Mesendoderm (in vitro differentiated cells): ENCODE measurements around the gene CACNA1C.

ENCODE experiments used
- DNase-seq: peaks from one replicate; pipeline ENCODE4 v3.0.0; 2013
- H2AK5ac ChIP-seq: 2 replicates; pipeline ENCODE4 v1.6.1; 2013; ENCODE audit warnings: low read length, inconsistent platforms
- H2BK120ac ChIP-seq: 2 replicates; pipeline ENCODE4 v1.6.1; 2013; ENCODE audit warnings: low read depth, mild to moderate bottlenecking, low read length, moderate library complexity, mixed read lengths
- H2BK15ac ChIP-seq: replicated peaks from 2 replicates; pipeline ENCODE4 v1.6.1; 2013; ENCODE audit warnings: low read depth, mild to moderate bottlenecking, moderate library complexity
- H2BK5ac ChIP-seq: 2 replicates; pipeline ENCODE4 v1.6.1; 2013; ENCODE audit warnings: low read length, inconsistent platforms
- H3K18ac ChIP-seq: 2 replicates; pipeline ENCODE4 v1.6.1; 2013; ENCODE audit warnings: mild to moderate bottlenecking, low read length, mixed read lengths
- H3K23ac ChIP-seq: one replicate; pipeline ENCODE4 v1.6.1; 2013; ENCODE audit warnings: low read length
- H3K27ac ChIP-seq: 2 replicates; pipeline ENCODE4 v1.5.1; 2013; ENCODE audit warnings: low read depth, mild to moderate bottlenecking, inconsistent platforms, low read length, moderate library complexity
- H3K27me3 ChIP-seq: 2 replicates; pipeline ENCODE4 v1.6.1; 2013; ENCODE audit warnings: low read length, control low read depth, mild to moderate bottlenecking, inconsistent platforms; ENCODE audit not compliant: insufficient read depth, poor library complexity
- H3K36me3 ChIP-seq: 2 replicates; pipeline ENCODE4 v1.6.1; 2013; ENCODE audit warnings: low read length, inconsistent platforms; ENCODE audit not compliant: control insufficient read depth, insufficient read depth
- H3K4ac ChIP-seq: one replicate; pipeline ENCODE4 v1.6.1; 2013; ENCODE audit warnings: low read depth, mild to moderate bottlenecking, low read length, moderate library complexity
- H3K4me1 ChIP-seq: 2 replicates; pipeline ENCODE4 v1.6.1; 2013; ENCODE audit warnings: low read depth, low read length, inconsistent platforms; ENCODE audit not compliant: control insufficient read depth
- H3K4me2 ChIP-seq: 2 replicates; pipeline ENCODE4 v1.6.1; 2013; ENCODE audit warnings: low read length
- H3K4me3 ChIP-seq: 2 replicates; pipeline ENCODE4 v1.5.1; 2013; ENCODE audit warnings: mild to moderate bottlenecking, low read length
- H3K56ac ChIP-seq: one replicate; pipeline ENCODE4 v1.6.1; 2013; ENCODE audit warnings: low read length
- H3K79me1 ChIP-seq: 2 replicates; pipeline ENCODE4 v1.6.1; 2013; ENCODE audit warnings: low read length, inconsistent platforms
- H3K79me2 ChIP-seq: 2 replicates; pipeline ENCODE4 v1.6.1; 2013; ENCODE audit warnings: mild to moderate bottlenecking, low read length; ENCODE audit not compliant: control insufficient read depth, insufficient read depth
- H3K9ac ChIP-seq: 2 replicates; pipeline ENCODE4 v1.6.1; 2013; ENCODE audit warnings: low read length, inconsistent platforms
- H4K5ac ChIP-seq: one replicate; pipeline ENCODE4 v1.6.1; 2013; ENCODE audit warnings: low read length
- H4K8ac ChIP-seq: one replicate; pipeline ENCODE4 v1.6.1; 2013; ENCODE audit warnings: low read depth, mild to moderate bottlenecking, control low read depth, low read length, moderate library complexity
- WGBS: extraction: QIAGEN DNeasy Blood & Tissue Kit; methylation state at CpG from one replicate; pipeline ENCODE4 v1.1.7; 2013; ENCODE audit warnings: low lambda C conversion rate, missing lambda C conversion rate; ENCODE audit not compliant: insufficient coverage; ENCODE audit errors: extremely low coverage; 5-methylcytosine and 5-hydroxymethylcytosine counted together

The CACNA1C gene

GRCh38 chr12:2291182-2291832, 238.5 kb downstream of the CACNA1C start:
- 100% methylated on average over 2 of the region's 15 CpGs for WGBS
- no peak overlapping the region for H4K5ac ChIP-seq
- no peak overlapping the region for H3K4me3 ChIP-seq
- H2BK5ac ChIP-seq = no peak overlapping the region
- H3K56ac ChIP-seq = no peak overlapping the region
- H3K79me1 ChIP-seq = no peaks in the 10 kb centered on the region
- H3K18ac ChIP-seq = no peak overlapping the region
- no peak overlapping the region for H2BK120ac ChIP-seq
- no peak overlapping the region for H3K4me2 ChIP-seq
- H3K9ac ChIP-seq = no peak overlapping the region
- no peak overlapping the region for H3K4ac ChIP-seq
- peaks cover 11% of the 10 kb centered on the region for H3K4me1 ChIP-seq
- H3K27me3 ChIP-seq = no peaks in the 10 kb centered on the region
- H2BK15ac ChIP-seq = no peak overlapping the region
- peak; percentile 79 for DNase-seq
- no peaks in the 10 kb centered on the region for H3K79me2 ChIP-seq
- H4K8ac ChIP-seq = no peak overlapping the region
- H3K36me3 ChIP-seq = no peaks in the 10 kb centered on the region
- no peak overlapping the region for H3K23ac ChIP-seq
- H3K27ac ChIP-seq = no peak overlapping the region
- no peak overlapping the region for H2AK5ac ChIP-seq

- Histone ChIP-seq H2BK5ac (no peak overlapping the region), H3K4me3 (no peak overlapping the region), H2AK5ac (no peak overlapping the region), H3K23ac (no peak overlapping the region), H2BK15ac (no peak overlapping the region), H3K56ac (no peak overlapping the region), H3K9ac (no peak overlapping the region), H3K4me2 (no peak overlapping the region), H2BK120ac (no peak overlapping the region), H3K79me2 (no peaks in the 10 kb centered on the region), H3K4ac (no peak overlapping the region), H3K27ac (no peak overlapping the region), H3K4me1 (peaks cover 11% of the 10 kb centered on the region), H3K27me3 (no peaks in the 10 kb centered on the region), H3K36me3 (no peaks in the 10 kb centered on the region), H3K79me1 (no peaks in the 10 kb centered on the region), H4K5ac (no peak overlapping the region), H3K18ac (no peak overlapping the region), H4K8ac (no peak overlapping the region)
- WGBS = no CpG with 5 or more reads among the region's 3 CpGs
- DNase-seq = no peak
Measured at GRCh38 chr12:2291947-2292346, 239.2 kb downstream of the CACNA1C start.

- Histone ChIP-seq H3K9ac (no peak overlapping the region), H3K27ac (no peak overlapping the region), H3K4me3 (no peak overlapping the region), H4K5ac (no peak overlapping the region), H2AK5ac (no peak overlapping the region), H2BK120ac (no peak overlapping the region), H3K36me3 (no peaks in the 10 kb centered on the region), H3K4ac (no peak overlapping the region), H3K79me1 (no peaks in the 10 kb centered on the region), H3K27me3 (no peaks in the 10 kb centered on the region), H3K18ac (no peak overlapping the region), H3K56ac (no peak overlapping the region), H3K79me2 (no peaks in the 10 kb centered on the region), H3K4me2 (no peak overlapping the region), H3K23ac (no peak overlapping the region), H4K8ac (no peak overlapping the region), H2BK15ac (no peak overlapping the region), H3K4me1 (peaks cover 11% of the 10 kb centered on the region), H2BK5ac (no peak overlapping the region)
- no CpG with 5 or more reads among the region's 6 CpGs for WGBS
- no peak for DNase-seq
Measured at GRCh38 chr12:2292560-2292959, 239.8 kb downstream of the CACNA1C start.

GRCh38 chr12:2294651-2295475, 242.1 kb downstream of the CACNA1C start:
- Histone ChIP-seq H3K4me1 (peaks cover 5% of the 10 kb centered on the region), H3K36me3 (no peaks in the 10 kb centered on the region), H2AK5ac (no peak overlapping the region), H3K4me3 (no peak overlapping the region), H2BK120ac (no peak overlapping the region), H3K4me2 (no peak overlapping the region), H2BK5ac (no peak overlapping the region), H4K5ac (no peak overlapping the region), H3K56ac (no peak overlapping the region), H3K9ac (no peak overlapping the region), H3K27ac (no peak overlapping the region), H3K23ac (no peak overlapping the region), H3K79me1 (no peaks in the 10 kb centered on the region), H3K79me2 (no peaks in the 10 kb centered on the region), H2BK15ac (no peak overlapping the region), H4K8ac (no peak overlapping the region), H3K27me3 (no peaks in the 10 kb centered on the region), H3K4ac (no peak overlapping the region), H3K18ac (no peak overlapping the region)
- WGBS = no CpG with 5 or more reads among the region's 20 CpGs
- DNase-seq = no peak

GRCh38 chr12:2295941-2296461, 243.2 kb downstream of the CACNA1C start:
- H3K23ac ChIP-seq = no peak overlapping the region
- no peak overlapping the region for H3K4me2 ChIP-seq
- no peak overlapping the region for H4K8ac ChIP-seq
- H2AK5ac ChIP-seq = no peak overlapping the region
- no peak overlapping the region for H3K4me3 ChIP-seq
- DNase-seq = no peak
- peaks cover 5% of the 10 kb centered on the region for H3K4me1 ChIP-seq
- H2BK120ac ChIP-seq = no peak overlapping the region
- no peak overlapping the region for H2BK5ac ChIP-seq
- H3K27me3 ChIP-seq = no peaks in the 10 kb centered on the region
- H4K5ac ChIP-seq = no peak overlapping the region
- H3K9ac ChIP-seq = no peak overlapping the region
- H2BK15ac ChIP-seq = no peak overlapping the region
- no peak overlapping the region for H3K27ac ChIP-seq
- no peaks in the 10 kb centered on the region for H3K79me2 ChIP-seq
- no CpG with 5 or more reads among the region's 3 CpGs for WGBS
- H3K36me3 ChIP-seq = no peaks in the 10 kb centered on the region
- no peaks in the 10 kb centered on the region for H3K79me1 ChIP-seq
- H3K56ac ChIP-seq = no peak overlapping the region
- H3K18ac ChIP-seq = no peak overlapping the region
- H3K4ac ChIP-seq = no peak overlapping the region
